OCI-LY1 (cell line): ENCODE data around the gene NRIP1.

Source experiments
- H2AFZ ChIP-seq: fragments of 200-600 bp; sonication (generic), shearing (Covaris generic); 2 replicates; pipeline ENCODE4 v1.6.0; 2014; ENCODE audit warnings: antibody characterized with exemption, mild to moderate bottlenecking, low read length
- H3F3A ChIP-seq: fragments of 200-600 bp; sonication (generic), shearing (Covaris generic); 2 replicates; pipeline ENCODE4 v1.6.0; 2014; ENCODE audit warnings: mild to moderate bottlenecking, antibody characterized with exemption, low read length, moderate library complexity; ENCODE audit not compliant: insufficient read depth
- H3K27ac ChIP-seq: fragments of 200-600 bp; sonication (generic); 2 replicates; pipeline ENCODE4 v1.5.1; 2014; ENCODE audit warnings: low read length, mixed run types, mild to moderate bottlenecking, low read depth; ENCODE audit not compliant: poor library complexity, severe bottlenecking
- H3K27me3 ChIP-seq: fragments of 200-600 bp; sonication (generic); 2 replicates; pipeline ENCODE4 v1.6.0; 2014; ENCODE audit warnings: antibody characterized with exemption, mild to moderate bottlenecking, low read length, moderate library complexity; ENCODE audit not compliant: insufficient read depth
- H3K36me3 ChIP-seq: fragments of 200-600 bp; sonication (generic); 2 replicates; pipeline ENCODE4 v1.6.1; 2014; ENCODE audit warnings: mild to moderate bottlenecking, antibody characterized with exemption, low read length, moderate library complexity, mixed read lengths; ENCODE audit not compliant: insufficient read depth
- H3K4me1 ChIP-seq: fragments of 200-600 bp; sonication (generic); 2 replicates; pipeline ENCODE4 v1.5.1; 2014; ENCODE audit warnings: mild to moderate bottlenecking, low read length, moderate library complexity; ENCODE audit not compliant: insufficient read depth, severe bottlenecking
- H3K4me2 ChIP-seq: fragments of 200-600 bp; sonication (generic), shearing (Covaris generic); 2 replicates; pipeline ENCODE4 v1.6.1; 2014; ENCODE audit warnings: low read length
- H3K4me3 ChIP-seq: fragments of 200-600 bp; sonication (generic); 2 replicates; pipeline ENCODE4 v1.5.1; 2014; ENCODE audit warnings: low read length, low read depth, mild to moderate bottlenecking, mixed read lengths; ENCODE audit not compliant: poor library complexity, severe bottlenecking
- H3K79me2 ChIP-seq: fragments of 200-600 bp; shearing (Covaris generic); 2 replicates; pipeline ENCODE4 v1.6.1; 2016; ENCODE audit warnings: mixed run types, low read length, mixed read lengths; ENCODE audit not compliant: insufficient read depth
- H3K9ac ChIP-seq: fragments of 200-600 bp; sonication (generic), shearing (Covaris generic); 2 replicates; pipeline ENCODE4 v1.6.1; 2014; ENCODE audit warnings: mild to moderate bottlenecking, low read length, mixed read lengths
- H3K9me2 ChIP-seq: fragments of 200-600 bp; sonication (generic), shearing (Covaris generic); 2 replicates; pipeline ENCODE4 v1.6.1; 2014; ENCODE audit warnings: low read depth, mild to moderate bottlenecking, low read length, mixed read lengths
- H3K9me3 ChIP-seq: fragments of 200-600 bp; shearing (Covaris generic); 2 replicates; pipeline ENCODE4 v1.6.1; 2014; ENCODE audit warnings: low read length, mixed read lengths
- H4K20me1 ChIP-seq: fragments of 200-600 bp; sonication (generic), shearing (Covaris generic); 2 replicates; pipeline ENCODE4 v1.6.0; 2016; ENCODE audit warnings: mild to moderate bottlenecking, low read length; ENCODE audit not compliant: insufficient read depth
- EZH2 ChIP-seq: fragments of 200-600 bp; sonication (generic), shearing (Covaris generic); IDR thresholded peaks from 2 replicates; pipeline ENCODE4 v1.8.0; 2017; ENCODE audit warnings: borderline replicate concordance, mixed run types, mild to moderate bottlenecking, antibody characterized with exemption, low read length, moderate library complexity, mixed read lengths
- TF ChIP-seq, protein P1 (sequence below): fragments of 200-600 bp; sonication (generic), shearing (Covaris generic); IDR thresholded peaks from 2 replicates; pipeline ENCODE4 v1.5.1; 2017; ENCODE audit warnings: mild to moderate bottlenecking, antibody characterized with exemption, low read length, moderate library complexity, mixed read lengths

Gene NRIP1

DNA sequence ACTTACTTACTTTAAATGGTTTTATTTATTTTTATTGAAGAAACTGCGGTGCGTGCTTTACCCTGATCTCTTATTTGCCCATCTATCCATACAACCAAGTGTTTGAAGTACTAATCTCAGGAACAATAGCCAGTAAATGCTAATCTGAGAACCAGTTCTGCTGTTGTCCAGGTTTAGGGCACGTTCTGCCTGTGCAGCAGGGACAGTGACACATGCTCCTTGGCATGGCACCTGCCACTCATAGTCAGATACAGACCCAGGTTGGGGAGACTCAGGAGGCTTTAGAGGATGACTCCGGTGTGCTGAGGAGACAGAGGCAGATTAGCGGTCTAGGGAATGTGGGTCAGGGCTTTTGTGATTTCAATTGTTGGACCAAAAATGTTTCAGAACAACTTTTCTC is 83.6 kb downstream of the NRIP1 start:
- Histone ChIP-seq H3K4me3 (no peak overlapping the region), H2AFZ (no peak overlapping the region), H4K20me1 (no peaks in the 10 kb centered on the region; the same call in 1 of the 2 replicates), H3K36me3 (no peaks in the 10 kb centered on the region), H3K27me3 (no peaks in the 10 kb centered on the region), H3K4me2 (no peak overlapping the region), H3K9me2 (no peaks in the 10 kb centered on the region), H3F3A (no peaks in the 10 kb centered on the region), H3K27ac (no peak overlapping the region), H3K79me2 (no peaks in the 10 kb centered on the region), H3K4me1 (no peaks in the 10 kb centered on the region), H3K9me3 (no peaks in the 10 kb centered on the region), H3K9ac (no peak overlapping the region)
- TF ChIP-seq, protein P1, sequence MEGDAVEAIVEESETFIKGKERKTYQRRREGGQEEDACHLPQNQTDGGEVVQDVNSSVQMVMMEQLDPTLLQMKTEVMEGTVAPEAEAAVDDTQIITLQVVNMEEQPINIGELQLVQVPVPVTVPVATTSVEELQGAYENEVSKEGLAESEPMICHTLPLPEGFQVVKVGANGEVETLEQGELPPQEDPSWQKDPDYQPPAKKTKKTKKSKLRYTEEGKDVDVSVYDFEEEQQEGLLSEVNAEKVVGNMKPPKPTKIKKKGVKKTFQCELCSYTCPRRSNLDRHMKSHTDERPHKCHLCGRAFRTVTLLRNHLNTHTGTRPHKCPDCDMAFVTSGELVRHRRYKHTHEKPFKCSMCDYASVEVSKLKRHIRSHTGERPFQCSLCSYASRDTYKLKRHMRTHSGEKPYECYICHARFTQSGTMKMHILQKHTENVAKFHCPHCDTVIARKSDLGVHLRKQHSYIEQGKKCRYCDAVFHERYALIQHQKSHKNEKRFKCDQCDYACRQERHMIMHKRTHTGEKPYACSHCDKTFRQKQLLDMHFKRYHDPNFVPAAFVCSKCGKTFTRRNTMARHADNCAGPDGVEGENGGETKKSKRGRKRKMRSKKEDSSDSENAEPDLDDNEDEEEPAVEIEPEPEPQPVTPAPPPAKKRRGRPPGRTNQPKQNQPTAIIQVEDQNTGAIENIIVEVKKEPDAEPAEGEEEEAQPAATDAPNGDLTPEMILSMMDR = no peak
- TF ChIP-seq EZH2 = no peak

- no peak overlapping the region for H2AFZ ChIP-seq
- H3K4me2 ChIP-seq = no peak overlapping the region
- no peak overlapping the region for H3K4me3 ChIP-seq
- no peak overlapping the region for H3K9ac ChIP-seq
- H3K4me1 ChIP-seq = no peaks in the 10 kb centered on the region
- no peaks in the 10 kb centered on the region for H3K9me2 ChIP-seq
- no peaks in the 10 kb centered on the region for H3K36me3 ChIP-seq
- H3K27ac ChIP-seq = no peak overlapping the region
- H3K27me3 ChIP-seq = no peaks in the 10 kb centered on the region
- H3K79me2 ChIP-seq = no peaks in the 10 kb centered on the region
- no peaks in the 10 kb centered on the region for H3F3A ChIP-seq
- no peaks in the 10 kb centered on the region; the same call in 1 of the 2 replicates for H4K20me1 ChIP-seq
- no peaks in the 10 kb centered on the region for H3K9me3 ChIP-seq
- TF ChIP-seq, protein P1 = no peak
- no peak for TF ChIP-seq EZH2
Measured at GRCh38 chr21:14979264-14979663, 85.5 kb downstream of the NRIP1 start.

DNA sequence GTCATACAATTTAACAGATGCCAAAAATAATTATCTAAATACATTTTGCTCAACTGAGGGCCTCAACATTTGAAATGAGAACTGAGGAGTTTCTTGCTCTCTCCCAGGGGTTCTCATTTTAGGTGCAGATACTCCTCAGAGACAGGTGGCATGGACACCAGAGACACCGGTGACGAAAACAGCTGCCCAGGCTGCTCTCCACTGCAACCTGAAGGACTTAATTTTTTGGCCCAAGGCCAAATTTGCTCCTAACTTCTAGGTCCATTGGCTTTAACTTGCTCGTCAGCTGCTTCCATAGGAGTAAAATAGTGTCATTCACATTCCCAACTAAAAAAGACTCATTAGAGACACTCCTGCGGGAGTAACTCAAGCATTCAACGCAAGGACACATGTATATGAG is 87.0 kb downstream of the NRIP1 start:
- H4K20me1 ChIP-seq = no peaks in the 10 kb centered on the region; the same call in 1 of the 2 replicates

More for the DNA sequence above, 87.0 kb downstream of the NRIP1 start:
- H3F3A ChIP-seq = no peaks in the 10 kb centered on the region
- no peak for TF ChIP-seq EZH2
- TF ChIP-seq, protein P1 = no peak
- H3K4me1 ChIP-seq = no peaks in the 10 kb centered on the region
- H3K4me3 ChIP-seq = no peak overlapping the region
- H3K27ac ChIP-seq = no peak overlapping the region
- no peaks in the 10 kb centered on the region for H3K27me3 ChIP-seq
- H3K79me2 ChIP-seq = no peaks in the 10 kb centered on the region
- no peak overlapping the region for H3K9ac ChIP-seq
- H3K4me2 ChIP-seq = no peak overlapping the region
- no peak overlapping the region for H2AFZ ChIP-seq
- H3K9me3 ChIP-seq = no peaks in the 10 kb centered on the region
- H3K36me3 ChIP-seq = no peaks in the 10 kb centered on the region
- H3K9me2 ChIP-seq = no peaks in the 10 kb centered on the region
